Measurements from ENCODE around the gene LRRC66. TPM values are rescaled to one million over a fixed set of nuclear protein-coding genes. Genes with fewer than 3 reads are reported as not detected.

Gene LRRC66
- 0.03 and 0.11 TPM in 2 replicates for total RNA-seq (2014; rRNA removed; shearing (Covaris generic))

DNA sequence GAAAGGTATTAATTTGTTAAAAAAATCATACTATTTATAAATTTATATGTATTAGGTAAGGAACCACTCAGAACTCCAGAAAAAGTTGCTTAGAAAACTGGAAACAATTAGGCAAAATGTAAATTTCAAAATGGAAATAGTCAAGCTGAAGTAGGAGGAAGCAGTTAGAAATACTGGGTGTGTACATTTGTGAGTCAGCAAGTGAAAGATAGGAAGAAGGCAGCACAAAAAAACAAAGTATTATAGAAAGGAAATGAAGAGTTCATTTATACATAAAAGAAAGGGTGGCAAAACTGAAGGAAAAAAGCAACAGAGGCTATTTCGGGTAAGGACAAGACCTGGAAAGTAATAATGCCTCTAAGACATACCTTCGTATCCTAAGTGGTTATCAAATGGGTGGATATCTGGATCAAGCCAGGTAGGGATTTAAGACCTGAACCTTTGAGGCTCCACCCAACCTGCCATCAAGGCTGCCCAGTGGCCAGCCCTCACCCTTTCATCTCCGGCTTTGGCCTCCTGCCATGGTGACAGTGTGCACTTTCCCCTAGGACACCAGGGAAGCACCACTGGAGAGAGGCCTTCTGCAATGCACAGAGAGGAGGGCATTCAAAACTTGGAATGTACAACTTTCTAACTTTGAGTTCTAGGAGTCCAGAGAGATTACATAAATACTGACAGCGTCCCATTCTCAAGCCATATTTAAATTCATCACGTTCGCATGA, at the start of gene LRRC66:
Gene LRRC66, minus strand, starts transcription at position 428 of the 722 bp plus-strand sequence. CDS start 2,750 bp downstream, outside the sequence.

DNA sequence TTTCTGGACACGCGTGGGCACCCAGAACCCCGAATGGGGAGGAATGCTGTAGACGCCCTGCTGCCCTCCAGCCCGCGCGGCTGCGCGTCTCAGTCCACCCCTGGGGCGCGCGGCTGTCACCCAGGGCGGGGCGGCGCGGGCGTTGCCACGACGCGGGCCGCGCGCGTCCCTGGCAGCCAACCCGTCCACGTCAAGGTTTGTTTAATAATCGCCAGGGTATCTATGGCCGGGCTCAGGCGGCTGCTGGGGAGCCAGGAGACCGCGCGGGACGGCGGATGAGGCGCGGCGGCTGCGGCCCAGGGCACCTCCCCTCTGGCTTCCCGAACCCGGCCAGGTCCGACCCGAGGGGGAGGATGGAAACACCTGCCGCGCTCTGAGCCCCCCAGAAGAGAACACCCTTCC, 31.1 kb upstream of the LRRC66 start, which contains the start of gene SPATA18:
Gene SPATA18, plus strand, starts transcription at position 92 of the 402 bp plus-strand sequence. CDS start 401 bp downstream, outside the sequence.

GRCh38 chr4:52038103-52038912, 18.1 kb upstream of the LRRC66 start, which contains the start of gene SGCB:
SGCB (minus strand) TSS chr4:52038299; CDS start chr4:52038259, 40 bp downstream.

Small RNA genes lying within 50 kb of the gene (small RNA-seq; reads per million reads assigned to genes)
- not detected for gene AC104784.1

Other genes with a start within 250 kb of the LRRC66 start
- gene DCUN1D4, start 177.2 kb downstream of the LRRC66 start, total RNA-seq (2014; rRNA removed; shearing (Covaris generic)), result 23.6 and 26.2 TPM in 2 replicates
- gene SGCB, start 17.9 kb upstream of the LRRC66 start, total RNA-seq (2014; rRNA removed; shearing (Covaris generic)), result 11.0 and 12.1 TPM in 2 replicates
- not detected in 2 replicates for gene SPATA18, start 30.9 kb upstream of the LRRC66 start, total RNA-seq (2014; rRNA removed; shearing (Covaris generic))

Measured in A375 (cell line).